SK-N-SH (cell line): ENCODE measurements around the gene INHBE. TPM values are rescaled to one million over a fixed set of nuclear protein-coding genes. Genes with fewer than 3 reads are reported as not detected.

Experiments used
- CTCF ChIA-PET: fragments of 300-600, 350-600 bp; formaldehyde crosslinking; extraction: SDS; loops from one replicate; lab custom pipeline; 2021; lab: Yijun Ruan, JAX
- POLR2A ChIA-PET: fragments of 350-600 bp; sonication (Branson Sonifier 250); formaldehyde crosslinking; extraction: SDS; loops from one replicate; lab custom pipeline; 2020; ENCODE audit warnings: antibody characterized with exemption, inconsistent platforms; lab: Yijun Ruan, JAX
- DNase-seq: peaks from one replicate; pipeline ENCODE4 v3.0.0; 2012
- H2AFZ ChIP-seq: fragments of 200-600 bp; sonication (generic); 2 replicates; pipeline ENCODE4 v1.8.1; 2016; ENCODE audit warnings: antibody characterized with exemption, mild to moderate bottlenecking, low read depth
- H3F3A ChIP-seq: fragments of 200-600 bp; sonication (generic); replicated peaks from 2 replicates; pipeline ENCODE3; 2016; ENCODE audit warnings: antibody characterized with exemption, mild to moderate bottlenecking; ENCODE audit not compliant: insufficient read depth
- H3K27ac ChIP-seq, 2 experiments: fragments of 200-500 bp in 1 of 2; fragments of 200-600 bp in 1 of 2; sonication (Bioruptor generic) in 1 of 2; sonication (generic), shearing (Covaris generic) in 1 of 2; 2 replicates each; pipeline versions ENCODE4 v1.5.1 to v1.6.1; 2014 to 2016; ENCODE audit warnings: low read depth in 2 of 2, inconsistent platforms in 1 of 2, low read length in 1 of 2, mild to moderate bottlenecking in 1 of 2, mixed read lengths in 1 of 2
- H3K27me3 ChIP-seq: fragments of 200-600 bp; sonication (generic), shearing (Covaris generic); 2 replicates; pipeline ENCODE4 v1.6.1; 2016; ENCODE audit warnings: mixed run types; ENCODE audit not compliant: insufficient read depth
- H3K36me3 ChIP-seq, 2 experiments: fragments of 200-500 bp in 1 of 2; fragments of 200-600 bp in 1 of 2; sonication (Bioruptor generic) in 1 of 2; sonication (generic) in 1 of 2; replicated peaks in 1 of 2; 2 replicates each; pipeline versions ENCODE3 to v1.5.1; 2014 to 2016; ENCODE audit warnings: low read length in 1 of 2, mild to moderate bottlenecking in 1 of 2; ENCODE audit not compliant: insufficient read depth in 2 of 2, control insufficient read depth in 1 of 2
- H3K4me1 ChIP-seq, 2 experiments: fragments of 200-500 bp in 1 of 2; fragments of 200-600 bp in 1 of 2; sonication (Bioruptor generic) in 1 of 2; sonication (generic), shearing (Covaris generic) in 1 of 2; 2 replicates each; pipeline versions ENCODE4 v1.5.1 to v1.6.1; 2014 to 2016; ENCODE audit warnings: low read depth in 1 of 2, low read length in 1 of 2, mixed run types in 1 of 2; ENCODE audit not compliant: insufficient read depth in 2 of 2, control insufficient read depth in 1 of 2
- H3K4me2 ChIP-seq: fragments of 200-600 bp; sonication (generic), shearing (Covaris generic); 2 replicates; pipeline ENCODE4 v1.6.1; 2017; ENCODE audit warnings: mixed run types
- H3K4me3 ChIP-seq, 2 experiments: fragments of 200-500 bp in 1 of 2; fragments of 200-600 bp in 1 of 2; sonication (Bioruptor generic) in 1 of 2; sonication (generic), shearing (Covaris generic) in 1 of 2; 2 replicates each; pipeline versions ENCODE4 v1.5.1 to v1.8.1; 2014 to 2016; ENCODE audit warnings: low read depth in 2 of 2, inconsistent platforms in 1 of 2, low read length in 1 of 2, mild to moderate bottlenecking in 1 of 2, mixed read lengths in 1 of 2, moderate library complexity in 1 of 2
- H3K79me2 ChIP-seq: fragments of 200-600 bp; sonication (generic); 2 replicates; pipeline ENCODE4 v1.8.1; 2017; ENCODE audit warnings: mild to moderate bottlenecking; ENCODE audit not compliant: insufficient read depth
- H3K9ac ChIP-seq: fragments of 200-600 bp; sonication (generic); 2 replicates; pipeline ENCODE4 v1.6.1; 2017; ENCODE audit warnings: mixed run types
- H3K9me2 ChIP-seq: fragments of 200-600 bp; sonication (generic); 2 replicates; pipeline ENCODE4 v1.6.1; 2017; ENCODE audit warnings: mixed run types
- H3K9me3 ChIP-seq: fragments of 200-600 bp; sonication (generic); 2 replicates; pipeline ENCODE4 v1.6.1; 2017; ENCODE audit warnings: mixed run types, mild to moderate bottlenecking, moderate library complexity
- H4K20me1 ChIP-seq: fragments of 200-600 bp; sonication (generic); 2 replicates; pipeline ENCODE4 v1.6.1; 2017; ENCODE audit warnings: mild to moderate bottlenecking, mixed run types; ENCODE audit not compliant: insufficient read depth
- RCOR1 ChIP-seq: fragments of 150-350 bp; IDR thresholded peaks from 2 replicates; pipeline ENCODE4 v1.6.1; 2017; ENCODE audit warnings: antibody characterized with exemption, low read length
- RXRA ChIP-seq: IDR thresholded peaks from 2 replicates; pipeline ENCODE4 v1.4.0; 2012; ENCODE audit warnings: low read depth, mild to moderate bottlenecking, borderline replicate concordance
- WGBS: methylation state at CpG from one replicate; pipeline ENCODE4 v1.1.6; 2017; ENCODE audit warnings: low lambda C conversion rate; 5-methylcytosine and 5-hydroxymethylcytosine counted together
- polyA plus RNA-seq, 3 experiments: library from polyadenylated mRNA; depleted of rRNA; stranded (reverse); fragments of >200 nt; gene quantifications; 2 replicates each; pipeline ENCODE4 v1.2.3, GENCODE V29; 2012
- TF ChIP-seq, protein P1 (sequence below): IDR thresholded peaks from 2 replicates; pipeline ENCODE4 v1.4.0; 2012; ENCODE audit warnings: low read depth
- TF ChIP-seq, protein P2 (sequence below): fragments of 150-350 bp; IDR thresholded peaks from 2 replicates; pipeline ENCODE4 v1.6.1; 2017; ENCODE audit warnings: antibody characterized with exemption, low read length, low read depth, borderline replicate concordance
- TF ChIP-seq, protein P3 (sequence below): IDR thresholded peaks from 2 replicates; pipeline ENCODE4 v1.6.1; 2012; ENCODE audit warnings: mild to moderate bottlenecking, low read depth, low read length, moderate library complexity
- TF ChIP-seq, protein P4 (sequence below): fragments of 150-350 bp; IDR thresholded peaks from 2 replicates; pipeline ENCODE4 v1.6.1; 2016; ENCODE audit warnings: mild to moderate bottlenecking, low read depth, low read length

INHBE gene
- polyA plus RNA-seq, 1 of the 3 experiments (the other 2 are of a cell fraction): 0.03 TPM

DNA sequence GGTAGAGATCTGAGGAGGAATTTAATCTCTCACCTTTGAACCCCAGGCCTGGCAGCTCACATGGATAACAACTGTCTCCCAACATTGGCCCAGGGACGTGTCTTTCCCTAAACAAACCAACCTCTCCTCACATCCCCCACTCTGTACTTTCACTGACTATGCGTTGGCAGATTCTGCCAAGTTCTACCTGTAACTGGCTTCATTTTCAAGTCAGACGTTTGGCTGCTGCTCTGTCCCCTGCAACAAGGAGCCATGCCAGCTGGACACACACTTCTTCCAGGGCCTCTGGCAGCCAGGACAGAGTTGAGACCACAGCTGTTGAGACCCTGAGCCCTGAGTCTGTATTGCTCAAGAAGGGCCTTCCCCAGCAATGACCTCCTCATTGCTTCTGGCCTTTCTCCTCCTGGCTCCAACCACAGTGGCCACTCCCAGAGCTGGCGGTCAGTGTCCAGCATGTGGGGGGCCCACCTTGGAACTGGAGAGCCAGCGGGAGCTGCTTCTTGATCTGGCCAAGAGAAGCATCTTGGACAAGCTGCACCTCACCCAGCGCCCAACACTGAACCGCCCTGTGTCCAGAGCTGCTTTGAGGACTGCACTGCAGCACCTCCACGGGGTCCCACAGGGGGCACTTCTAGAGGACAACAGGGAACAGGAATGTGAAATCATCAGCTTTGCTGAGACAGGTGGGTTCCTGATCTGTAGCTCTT, 20.4 kb upstream of the INHBE start, which contains the start of gene INHBC:
TSS of gene INHBC (plus strand) at position 268 of the 707 bp plus-strand sequence. CDS start at position 371, 103 bp downstream.
- no peak within 1 kb of the TSS for H3K4me2 ChIP-seq
- DNase-seq: no peak
- no peaks in the 10 kb centered on the region for H3K27me3 ChIP-seq
- H3F3A ChIP-seq: peaks cover 8% of the 10 kb centered on the region
- POLR2A ChIA-PET: no interaction called here
- 85% methylated on average over 7 of the region's 8 CpGs for WGBS
- CTCF ChIA-PET: interaction anchor here (0.7 to 3.4 kb wide), 5 partner anchors 18 to 302 kb away, joined by 3 to 9 read pairs (median 5); partner anchors contain the start of gene GLI1
- no peak within 1 kb of the TSS for H2AFZ ChIP-seq
- H3K9me3 ChIP-seq: no peaks in the 10 kb centered on the region
- TF ChIP-seq, protein P1, sequence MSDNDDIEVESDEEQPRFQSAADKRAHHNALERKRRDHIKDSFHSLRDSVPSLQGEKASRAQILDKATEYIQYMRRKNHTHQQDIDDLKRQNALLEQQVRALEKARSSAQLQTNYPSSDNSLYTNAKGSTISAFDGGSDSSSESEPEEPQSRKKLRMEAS: no peak
- H3K9me2 ChIP-seq: no peaks in the 10 kb centered on the region
- H3K4me3 ChIP-seq: no peak within 1 kb of the TSS
- no peak within 1 kb of the TSS for H3K27ac ChIP-seq
- no peaks in the 10 kb centered on the region for H3K36me3 ChIP-seq
- H3K9ac ChIP-seq: no peak within 1 kb of the TSS
- no peaks in the 10 kb centered on the region for H3K4me1 ChIP-seq
- H4K20me1 ChIP-seq: no peaks in the 10 kb centered on the region
- peaks cover 6% of the 10 kb centered on the region for H3K79me2 ChIP-seq

DNA sequence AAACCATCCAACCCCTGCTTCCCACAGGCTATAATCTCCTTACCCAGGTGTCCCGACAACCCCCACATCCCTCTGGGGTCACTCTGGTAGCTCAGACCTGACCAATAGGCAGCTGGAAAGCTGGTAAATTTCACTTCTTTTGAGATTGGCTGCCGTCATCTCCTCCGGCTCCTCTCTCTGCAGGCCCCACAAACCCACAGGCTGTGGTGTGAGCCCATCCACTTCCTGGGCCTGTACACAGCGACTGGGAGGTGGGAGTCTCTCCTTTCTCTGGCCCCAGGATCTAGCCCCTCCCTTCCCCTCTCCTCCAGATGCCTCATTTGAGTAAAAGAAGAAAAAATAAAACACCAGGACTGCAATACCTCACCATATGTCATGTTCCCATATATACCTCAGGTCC, 19.8 kb upstream of the INHBE start:
- H3K9me3 ChIP-seq: no peaks in the 10 kb centered on the region
- no peaks in the 10 kb centered on the region for H4K20me1 ChIP-seq
- no peaks in the 10 kb centered on the region; the same call in 1 of the 2 replicates for H3K79me2 ChIP-seq
- H3K9me2 ChIP-seq: no peaks in the 10 kb centered on the region
- no peak overlapping the region for H3K27ac ChIP-seq
- H2AFZ ChIP-seq: no peak overlapping the region
- no peak for TF ChIP-seq RCOR1
- TF ChIP-seq, protein P2, sequence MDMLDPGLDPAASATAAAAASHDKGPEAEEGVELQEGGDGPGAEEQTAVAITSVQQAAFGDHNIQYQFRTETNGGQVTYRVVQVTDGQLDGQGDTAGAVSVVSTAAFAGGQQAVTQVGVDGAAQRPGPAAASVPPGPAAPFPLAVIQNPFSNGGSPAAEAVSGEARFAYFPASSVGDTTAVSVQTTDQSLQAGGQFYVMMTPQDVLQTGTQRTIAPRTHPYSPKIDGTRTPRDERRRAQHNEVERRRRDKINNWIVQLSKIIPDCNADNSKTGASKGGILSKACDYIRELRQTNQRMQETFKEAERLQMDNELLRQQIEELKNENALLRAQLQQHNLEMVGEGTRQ: no peak
- no peak for TF ChIP-seq RXRA
- TF ChIP-seq, protein P1: no peak
- TF ChIP-seq, protein P3, sequence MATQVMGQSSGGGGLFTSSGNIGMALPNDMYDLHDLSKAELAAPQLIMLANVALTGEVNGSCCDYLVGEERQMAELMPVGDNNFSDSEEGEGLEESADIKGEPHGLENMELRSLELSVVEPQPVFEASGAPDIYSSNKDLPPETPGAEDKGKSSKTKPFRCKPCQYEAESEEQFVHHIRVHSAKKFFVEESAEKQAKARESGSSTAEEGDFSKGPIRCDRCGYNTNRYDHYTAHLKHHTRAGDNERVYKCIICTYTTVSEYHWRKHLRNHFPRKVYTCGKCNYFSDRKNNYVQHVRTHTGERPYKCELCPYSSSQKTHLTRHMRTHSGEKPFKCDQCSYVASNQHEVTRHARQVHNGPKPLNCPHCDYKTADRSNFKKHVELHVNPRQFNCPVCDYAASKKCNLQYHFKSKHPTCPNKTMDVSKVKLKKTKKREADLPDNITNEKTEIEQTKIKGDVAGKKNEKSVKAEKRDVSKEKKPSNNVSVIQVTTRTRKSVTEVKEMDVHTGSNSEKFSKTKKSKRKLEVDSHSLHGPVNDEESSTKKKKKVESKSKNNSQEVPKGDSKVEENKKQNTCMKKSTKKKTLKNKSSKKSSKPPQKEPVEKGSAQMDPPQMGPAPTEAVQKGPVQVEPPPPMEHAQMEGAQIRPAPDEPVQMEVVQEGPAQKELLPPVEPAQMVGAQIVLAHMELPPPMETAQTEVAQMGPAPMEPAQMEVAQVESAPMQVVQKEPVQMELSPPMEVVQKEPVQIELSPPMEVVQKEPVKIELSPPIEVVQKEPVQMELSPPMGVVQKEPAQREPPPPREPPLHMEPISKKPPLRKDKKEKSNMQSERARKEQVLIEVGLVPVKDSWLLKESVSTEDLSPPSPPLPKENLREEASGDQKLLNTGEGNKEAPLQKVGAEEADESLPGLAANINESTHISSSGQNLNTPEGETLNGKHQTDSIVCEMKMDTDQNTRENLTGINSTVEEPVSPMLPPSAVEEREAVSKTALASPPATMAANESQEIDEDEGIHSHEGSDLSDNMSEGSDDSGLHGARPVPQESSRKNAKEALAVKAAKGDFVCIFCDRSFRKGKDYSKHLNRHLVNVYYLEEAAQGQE: no peak
- TF ChIP-seq, protein P4, sequence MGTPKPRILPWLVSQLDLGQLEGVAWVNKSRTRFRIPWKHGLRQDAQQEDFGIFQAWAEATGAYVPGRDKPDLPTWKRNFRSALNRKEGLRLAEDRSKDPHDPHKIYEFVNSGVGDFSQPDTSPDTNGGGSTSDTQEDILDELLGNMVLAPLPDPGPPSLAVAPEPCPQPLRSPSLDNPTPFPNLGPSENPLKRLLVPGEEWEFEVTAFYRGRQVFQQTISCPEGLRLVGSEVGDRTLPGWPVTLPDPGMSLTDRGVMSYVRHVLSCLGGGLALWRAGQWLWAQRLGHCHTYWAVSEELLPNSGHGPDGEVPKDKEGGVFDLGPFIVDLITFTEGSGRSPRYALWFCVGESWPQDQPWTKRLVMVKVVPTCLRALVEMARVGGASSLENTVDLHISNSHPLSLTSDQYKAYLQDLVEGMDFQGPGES: no peak
- H3K27me3 ChIP-seq: no peaks in the 10 kb centered on the region
- no peak for DNase-seq
- 89% methylated on average over 4 of the region's 4 CpGs for WGBS
- CTCF ChIA-PET: interaction anchor here (0.9 to 3.4 kb wide), 4 partner anchors 18 to 128 kb away, joined by 4 to 9 read pairs (median 7); partner anchors contain the start of gene GLI1
- H3K4me3 ChIP-seq: no peak overlapping the region
- H3K4me1 ChIP-seq: no peaks in the 10 kb centered on the region
- H3F3A ChIP-seq: peaks cover 5% of the 10 kb centered on the region
- no peak overlapping the region for H3K4me2 ChIP-seq
- POLR2A ChIA-PET: no interaction called here
- H3K36me3 ChIP-seq: no peaks in the 10 kb centered on the region
- H3K9ac ChIP-seq: no peak overlapping the region
